BJ (cell line): ENCODE data around the gene QRFPR. TPM values are rescaled to one million over a fixed set of nuclear protein-coding genes. Genes with fewer than 3 reads are reported as not detected.

Experiments
- CTCF ChIA-PET: fragments of 350-600 bp; formaldehyde crosslinking; extraction: SDS; loops from one replicate; lab custom pipeline; 2021; ENCODE audit warnings: antibody characterized with exemption, inconsistent platforms; lab: Yijun Ruan, JAX
- POLR2A ChIA-PET: fragments of 300-600 bp; sonication (Branson Sonifier 250); formaldehyde crosslinking; extraction: SDS; loops from one replicate; lab custom pipeline; 2021; ENCODE audit warnings: antibody characterized with exemption; lab: Charles Lee
- DNase-seq: peaks from one replicate; pipeline ENCODE4 v3.0.0-alpha.2; 2011; ENCODE audit warnings: low read depth
- H3K27me3 ChIP-seq: 2 replicates; pipeline ENCODE4 v1.6.0; 2011; ENCODE audit warnings: low read length; ENCODE audit not compliant: control insufficient read depth, insufficient read depth
- H3K36me3 ChIP-seq: 2 replicates; pipeline ENCODE4 v1.5.1; 2011; ENCODE audit warnings: low read length; ENCODE audit not compliant: control insufficient read depth, insufficient read depth
- H3K4me3 ChIP-seq: 2 replicates; pipeline ENCODE4 v1.5.1; 2011; ENCODE audit warnings: low read depth, mild to moderate bottlenecking, control low read depth, low read length
- CTCF ChIP-seq: IDR thresholded peaks from 2 replicates; pipeline ENCODE4 v1.5.1; 2011; ENCODE audit warnings: low read depth, mild to moderate bottlenecking, control low read depth, inconsistent platforms, low read length, moderate library complexity; ENCODE audit not compliant: insufficient read depth
- polyA plus RNA-seq: library from polyadenylated mRNA; depleted of rRNA; stranded (reverse); fragments of >200 nt; gene quantifications from 2 replicates; pipeline ENCODE4 v1.2.3, GENCODE V29; 2011

QRFPR gene
- polyA plus RNA-seq, 1 experiment = not detected

GRCh38 chr4:121336706-121337105 is 44.1 kb downstream of the QRFPR start:
- H3K27me3 ChIP-seq = no peaks in the 10 kb centered on the region
- ChIA-PET POLR2A (no interaction called here), CTCF (no interaction called here)
- TF ChIP-seq CTCF = no peak
- H3K4me3 ChIP-seq = no peak overlapping the region
- no peak for DNase-seq
- no peaks in the 10 kb centered on the region for H3K36me3 ChIP-seq

GRCh38 chr4:121330180-121330665 is 50.6 kb downstream of the QRFPR start:
- no peak overlapping the region for H3K4me3 ChIP-seq
- H3K36me3 ChIP-seq = no peaks in the 10 kb centered on the region
- no peaks in the 10 kb centered on the region for H3K27me3 ChIP-seq
- TF ChIP-seq CTCF = no peak
- no peak for DNase-seq
- CTCF ChIA-PET = interaction anchor here (0.6 to 2.6 kb wide), 3 partner anchors 14 to 312 kb away, joined by 3 to 12 read pairs (median 3); no protein-coding TSS in a partner anchor
- POLR2A ChIA-PET = no interaction called here

DNA sequence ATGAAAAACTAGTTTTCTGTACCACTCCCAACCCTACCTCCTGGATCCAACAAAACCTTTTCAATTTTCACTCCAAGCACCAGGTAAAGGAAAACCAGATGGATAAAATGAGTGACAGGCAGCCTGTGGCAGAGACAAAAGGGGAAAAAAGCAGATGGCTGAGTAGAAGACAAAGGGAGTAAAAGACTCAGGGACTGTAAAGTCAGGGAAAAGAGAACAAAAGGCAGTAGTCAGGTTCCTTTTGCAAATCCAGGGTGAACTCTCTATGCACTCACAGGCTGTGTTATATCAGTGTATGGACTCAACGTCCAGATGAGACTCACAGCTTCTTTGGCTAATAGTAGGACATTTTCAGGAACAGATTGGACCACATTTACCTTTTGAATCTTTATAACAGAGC is 54.2 kb downstream of the QRFPR start:
- ChIA-PET CTCF (interaction anchor here (2.0 kb wide), 1 partner anchor 19 kb away, joined by 5 read pairs; no protein-coding TSS in a partner anchor), POLR2A (no interaction called here)
- no peak for DNase-seq

DNA sequence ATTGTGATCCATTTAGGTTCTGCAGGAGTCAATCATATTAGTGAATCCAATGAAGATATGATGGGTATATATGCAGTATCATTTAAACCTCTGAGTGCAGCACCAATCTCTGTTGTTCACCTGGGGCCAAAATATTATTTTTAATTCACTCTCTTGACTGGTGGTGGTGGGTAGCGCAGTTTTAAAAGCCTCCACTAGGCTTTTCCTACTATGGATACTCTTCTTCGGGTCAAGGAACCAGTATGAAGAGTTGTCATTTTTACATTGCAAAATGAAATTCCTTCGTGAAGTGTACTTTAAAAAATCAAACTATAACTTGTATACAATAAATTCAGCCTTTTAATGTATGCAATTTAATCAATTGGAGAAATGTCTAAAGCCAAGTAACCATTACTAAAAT is 56.5 kb downstream of the QRFPR start:
- TF ChIP-seq CTCF = no peak
- POLR2A ChIA-PET = no interaction called here
- Histone ChIP-seq H3K27me3 (no peaks in the 10 kb centered on the region), H3K36me3 (no peaks in the 10 kb centered on the region), H3K4me3 (no peak overlapping the region)
- no peak for DNase-seq
- CTCF ChIA-PET = no interaction called here

More for the DNA sequence above, 54.2 kb downstream of the QRFPR start:
- Histone ChIP-seq H3K4me3 (no peak overlapping the region), H3K27me3 (no peaks in the 10 kb centered on the region), H3K36me3 (no peaks in the 10 kb centered on the region)
- TF ChIP-seq CTCF = no peak

DNA sequence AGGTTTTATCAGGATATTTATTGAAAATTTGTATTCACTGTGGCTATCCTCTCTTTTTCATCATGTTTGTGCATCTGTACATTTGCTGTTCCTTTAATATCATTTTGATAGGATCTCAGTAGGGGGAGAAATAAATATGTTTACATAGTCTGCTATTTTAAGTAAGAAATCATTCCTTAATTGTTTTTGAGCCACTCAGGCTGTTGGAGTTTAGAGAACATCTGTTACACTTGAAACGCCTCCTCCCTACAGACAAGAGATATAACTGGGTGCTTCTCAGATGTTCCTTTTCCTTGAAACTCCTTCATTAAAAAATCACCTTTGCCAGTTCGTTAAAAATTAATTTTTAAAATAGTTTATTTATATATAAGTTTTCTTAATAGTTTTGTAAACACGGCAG is 59.4 kb downstream of the QRFPR start:
- H3K27me3 ChIP-seq = no peaks in the 10 kb centered on the region
- H3K36me3 ChIP-seq = no peaks in the 10 kb centered on the region
- no peak overlapping the region for H3K4me3 ChIP-seq
- ChIA-PET CTCF (no interaction called here), POLR2A (no interaction called here)
- no peak for TF ChIP-seq CTCF
- no peak for DNase-seq
